GM18505 (cell line): ENCODE data around the gene CEBPG.

Source experiments
- ATAC-seq: cut with Tn5 transposase; IDR thresholded peaks from one replicate; pipeline ENCODE4 v1.9.1; 2021; ENCODE audit not compliant: unreplicated experiment
- POLR2A ChIP-seq: IDR thresholded peaks from 4 replicates; pipeline ENCODE4 v1.6.1; 2011; ENCODE audit warnings: borderline replicate concordance; ENCODE audit not compliant: insufficient read depth, insufficient read length; ENCODE audit errors: extremely low read depth

The CEBPG gene

DNA sequence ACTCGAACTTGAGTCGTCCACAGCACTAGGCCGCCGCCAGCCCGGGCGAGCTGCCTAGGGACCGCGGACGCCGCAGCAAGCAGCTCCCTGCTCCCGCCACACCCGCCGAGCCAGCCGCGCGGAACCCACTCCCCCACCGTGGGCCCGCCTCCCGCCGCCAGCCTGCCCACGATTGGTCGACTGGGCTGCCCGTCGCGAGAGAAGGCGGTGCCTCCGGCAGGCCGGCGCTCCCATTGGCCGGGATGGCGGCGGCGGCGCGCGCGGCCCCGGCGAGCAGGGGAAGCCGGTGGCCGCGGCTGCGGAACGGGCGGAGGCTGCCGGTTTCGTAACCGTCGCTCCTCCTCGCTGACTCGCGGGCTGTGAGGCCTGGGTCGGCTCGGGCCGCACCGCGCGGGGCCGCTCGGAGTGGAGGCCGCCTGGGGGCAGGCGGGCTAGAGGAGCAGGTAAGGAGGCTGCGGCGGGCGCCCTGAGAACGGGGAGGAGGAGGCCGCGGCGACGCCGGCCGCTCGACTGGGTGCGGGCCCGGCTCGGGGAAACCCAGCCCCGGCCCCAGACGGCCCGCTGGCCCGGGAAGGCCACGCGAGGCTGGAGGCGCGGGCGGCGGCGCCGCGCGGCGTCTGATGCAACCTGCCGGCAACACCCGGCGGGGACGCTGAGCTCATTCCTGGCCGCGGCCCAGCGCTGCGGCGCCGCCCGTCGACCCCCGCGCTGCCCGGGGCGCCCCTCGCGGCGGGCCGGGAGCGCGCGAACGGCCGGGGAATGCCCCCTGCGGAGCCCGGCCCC, at the start of gene CEBPG:
TSS of gene CEBPG (plus strand) at position 257 of the 783 bp plus-strand sequence. CDS start 5,531 bp downstream, outside the sequence.
- peak; percentile 86 for TF ChIP-seq POLR2A
- ATAC-seq: peak; percentile 91

- no peak for ATAC-seq
- no peak for TF ChIP-seq POLR2A
Observed at GRCh38 chr19:33324628-33325027, 48.9 kb upstream of the CEBPG start.

- no peak for ATAC-seq
- TF ChIP-seq POLR2A: no peak
Observed at GRCh38 chr19:33325920-33326319, 47.6 kb upstream of the CEBPG start.

- no peak for ATAC-seq
- TF ChIP-seq POLR2A: no peak
Observed at GRCh38 chr19:33329060-33329459, 44.4 kb upstream of the CEBPG start.

DNA sequence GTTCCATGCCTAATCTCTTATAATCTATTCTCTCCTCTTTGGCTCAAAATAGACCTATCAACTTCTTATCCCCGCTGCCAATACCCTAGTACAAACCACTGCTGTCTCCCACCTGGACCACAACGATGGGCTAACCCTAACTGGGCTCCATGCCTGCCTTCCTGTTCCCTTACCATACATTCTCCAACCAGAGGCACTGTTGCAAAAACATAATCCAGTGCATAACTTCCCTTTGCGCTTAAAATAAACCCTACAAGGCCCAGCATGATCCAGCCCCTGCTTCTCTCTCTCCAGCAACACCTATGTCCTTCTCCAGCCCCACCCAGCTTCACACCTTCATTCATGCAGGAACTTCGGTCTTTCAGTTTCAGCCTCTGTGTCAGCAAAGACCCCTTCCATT, 43.8 kb upstream of the CEBPG start:
- no peak for ATAC-seq
- no peak for TF ChIP-seq POLR2A

GRCh38 chr19:33332248-33332647, 41.3 kb upstream of the CEBPG start:
- TF ChIP-seq POLR2A: no peak
- no peak for ATAC-seq

- no peak for ATAC-seq
- TF ChIP-seq POLR2A: no peak
Observed at GRCh38 chr19:33333151-33333550, 40.4 kb upstream of the CEBPG start.

DNA sequence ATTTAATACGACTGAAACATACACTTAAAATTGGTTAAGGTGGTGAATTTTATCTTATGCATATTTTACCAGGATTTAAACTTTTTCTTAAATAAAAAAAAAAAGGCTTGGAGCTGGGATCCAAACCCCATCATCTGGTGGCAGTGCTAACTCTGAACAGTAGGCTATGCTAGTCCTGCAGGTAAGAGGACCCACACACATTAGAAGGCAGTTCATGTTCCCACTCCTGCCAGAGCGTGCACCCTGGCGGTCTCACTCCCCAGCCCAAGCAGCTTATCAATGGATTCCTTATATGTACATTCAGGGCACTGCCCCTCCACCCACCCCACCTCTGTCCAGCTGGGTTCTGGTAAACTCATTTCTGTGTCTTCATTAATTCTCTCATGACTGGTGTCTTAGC, 39.9 kb upstream of the CEBPG start:
- no peak for ATAC-seq
- TF ChIP-seq POLR2A: no peak

DNA sequence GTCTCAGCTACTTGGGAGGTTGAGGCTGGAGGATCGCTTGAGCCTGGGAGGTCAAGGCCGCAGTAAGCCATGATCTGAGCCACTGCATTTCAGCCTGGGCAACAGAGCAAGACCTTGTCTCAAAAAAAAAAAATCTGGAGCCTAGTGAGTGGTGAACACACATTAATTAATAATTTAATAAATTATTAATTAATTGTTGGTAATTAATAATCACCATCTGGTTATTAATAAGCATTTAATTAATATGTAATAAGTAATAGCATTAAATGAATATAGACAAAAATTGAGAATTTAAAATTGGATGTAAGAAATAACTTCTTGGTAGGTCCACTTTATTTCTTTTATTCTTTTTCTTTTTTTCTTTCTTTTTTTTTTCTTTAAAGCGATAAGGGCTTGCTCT, 39.2 kb upstream of the CEBPG start:
- ATAC-seq: no peak

GRCh38 chr19:33335446-33335845, 38.1 kb upstream of the CEBPG start:
- ATAC-seq: no peak
- no peak for TF ChIP-seq POLR2A

More for the DNA sequence above, 39.2 kb upstream of the CEBPG start:
- TF ChIP-seq POLR2A: no peak

GRCh38 chr19:33339016-33339984, 34.2 kb upstream of the CEBPG start:
- ATAC-seq: no peak
- TF ChIP-seq POLR2A: no peak

DNA sequence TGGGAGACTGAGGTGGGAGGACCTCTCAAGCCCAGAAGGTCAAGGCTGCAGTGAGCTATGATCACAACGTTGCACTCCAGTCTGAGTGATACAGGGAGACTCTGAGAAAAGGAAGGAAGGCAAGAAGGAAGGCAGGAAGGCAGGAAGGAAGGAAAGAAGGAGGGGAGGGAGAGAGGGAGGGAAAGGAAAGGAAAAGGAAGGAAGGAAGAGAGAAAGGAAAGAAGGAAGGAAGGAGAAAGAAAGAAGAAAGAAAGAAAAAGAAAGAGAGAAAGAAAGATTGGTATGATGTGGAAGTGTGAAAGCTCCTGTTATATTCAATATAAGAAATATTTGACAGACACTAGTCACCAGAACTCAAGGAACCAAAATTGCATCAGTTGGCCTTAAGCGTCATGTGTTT, 32.5 kb upstream of the CEBPG start:
- TF ChIP-seq POLR2A: no peak
- no peak for ATAC-seq

GRCh38 chr19:33343301-33343700, 30.2 kb upstream of the CEBPG start:
- ATAC-seq: no peak

More at GRCh38 chr19:33343301-33343700, 30.2 kb upstream of the CEBPG start:
- TF ChIP-seq POLR2A: no peak
